GM19238 (cell line): ENCODE measurements around the gene BANK1.

Source experiments
- DNase-seq: peaks from one replicate; pipeline ENCODE4 v3.0.0; 2011; ENCODE audit warnings: low spot score; ENCODE audit not compliant: insufficient read length

BANK1 gene

GRCh38 chr4:101818362-101818761 is 27.8 kb downstream of the BANK1 start:
- no peak for DNase-seq

- DNase-seq: no peak
Observed at GRCh38 chr4:101823864-101824263, 33.3 kb downstream of the BANK1 start.

GRCh38 chr4:101824500-101824899 is 34.0 kb downstream of the BANK1 start:
- no peak for DNase-seq

- DNase-seq: no peak
Observed at GRCh38 chr4:101825953-101826352, 35.4 kb downstream of the BANK1 start.

- DNase-seq: no peak
Observed at GRCh38 chr4:101831816-101832215, 41.3 kb downstream of the BANK1 start.

- DNase-seq: no peak
Observed at GRCh38 chr4:101833480-101833879, 43.0 kb downstream of the BANK1 start.

- no peak for DNase-seq
Observed at GRCh38 chr4:101835121-101835904, 44.8 kb downstream of the BANK1 start.

GRCh38 chr4:101843054-101843453 is 52.5 kb downstream of the BANK1 start:
- DNase-seq: no peak

- no peak for DNase-seq
Observed at GRCh38 chr4:101846550-101846949, 56.0 kb downstream of the BANK1 start.

- no peak for DNase-seq
Observed at GRCh38 chr4:101850698-101851097, 60.2 kb downstream of the BANK1 start.

- DNase-seq: no peak
Observed at GRCh38 chr4:101851672-101852071, 61.1 kb downstream of the BANK1 start.

- DNase-seq: no peak
Observed at GRCh38 chr4:101853028-101853427, 62.5 kb downstream of the BANK1 start.

GRCh38 chr4:101853691-101854090 is 63.2 kb downstream of the BANK1 start:
- no peak for DNase-seq

- no peak for DNase-seq
Observed at GRCh38 chr4:101855239-101855638, 64.7 kb downstream of the BANK1 start.

GRCh38 chr4:101856149-101856548 is 65.6 kb downstream of the BANK1 start:
- DNase-seq: no peak

GRCh38 chr4:101857176-101857575 is 66.6 kb downstream of the BANK1 start:
- no peak for DNase-seq

GRCh38 chr4:101858641-101859040 is 68.1 kb downstream of the BANK1 start:
- DNase-seq: no peak

GRCh38 chr4:101862595-101862994 is 72.1 kb downstream of the BANK1 start:
- DNase-seq: no peak

GRCh38 chr4:101864660-101865059 is 74.1 kb downstream of the BANK1 start:
- no peak for DNase-seq

GRCh38 chr4:101865501-101866062 is 75.1 kb downstream of the BANK1 start:
- no peak for DNase-seq

GRCh38 chr4:101870874-101871273 is 80.3 kb downstream of the BANK1 start:
- DNase-seq: no peak

- DNase-seq: no peak
Observed at GRCh38 chr4:101871962-101872676, 81.6 kb downstream of the BANK1 start.

- no peak for DNase-seq
Observed at GRCh38 chr4:101885574-101885973, 95.0 kb downstream of the BANK1 start.
